ENCODE results near the gene HUS1.

GRCh38 chr7:47979832-47980181, 392 bp upstream of the HUS1 start:
- TF ChIP-seq, protein P1, sequence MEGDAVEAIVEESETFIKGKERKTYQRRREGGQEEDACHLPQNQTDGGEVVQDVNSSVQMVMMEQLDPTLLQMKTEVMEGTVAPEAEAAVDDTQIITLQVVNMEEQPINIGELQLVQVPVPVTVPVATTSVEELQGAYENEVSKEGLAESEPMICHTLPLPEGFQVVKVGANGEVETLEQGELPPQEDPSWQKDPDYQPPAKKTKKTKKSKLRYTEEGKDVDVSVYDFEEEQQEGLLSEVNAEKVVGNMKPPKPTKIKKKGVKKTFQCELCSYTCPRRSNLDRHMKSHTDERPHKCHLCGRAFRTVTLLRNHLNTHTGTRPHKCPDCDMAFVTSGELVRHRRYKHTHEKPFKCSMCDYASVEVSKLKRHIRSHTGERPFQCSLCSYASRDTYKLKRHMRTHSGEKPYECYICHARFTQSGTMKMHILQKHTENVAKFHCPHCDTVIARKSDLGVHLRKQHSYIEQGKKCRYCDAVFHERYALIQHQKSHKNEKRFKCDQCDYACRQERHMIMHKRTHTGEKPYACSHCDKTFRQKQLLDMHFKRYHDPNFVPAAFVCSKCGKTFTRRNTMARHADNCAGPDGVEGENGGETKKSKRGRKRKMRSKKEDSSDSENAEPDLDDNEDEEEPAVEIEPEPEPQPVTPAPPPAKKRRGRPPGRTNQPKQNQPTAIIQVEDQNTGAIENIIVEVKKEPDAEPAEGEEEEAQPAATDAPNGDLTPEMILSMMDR (IDR thresholded peaks at IDR 0.05), result no peak
- TF ChIP-seq POLR2A (IDR thresholded peaks at IDR 0.05), result no peak

All from testis (tissue), 2 donors.